Measurements from ENCODE around the gene TTLL1. TPM values are rescaled to one million over a fixed set of nuclear protein-coding genes. Genes with fewer than 3 reads are reported as not detected.

TTLL1 gene
- total and polyA plus RNA-seq, 2 donors from 2014 or later: 8.4 to 11.5 TPM

- peaks cover 0 to 30% (median 13%) of the 10 kb centered on the region in 3 donors for H3K4me1 ChIP-seq (ENCODE audit: control insufficient read depth in 2 of 3, insufficient read depth in 2 of 3, low read depth in 1 of 3, low read length in 3 of 3)
- no peaks in the 10 kb centered on the region for H3K9me3 ChIP-seq (ENCODE audit: control insufficient read depth in 2 of 3, insufficient read depth in 1 of 3, low read length in 3 of 3)
- intact Hi-C loops (cut with DNase I): no loop called here
- H3K27me3 ChIP-seq (ENCODE audit: control insufficient read depth, insufficient read depth, low read length): no peaks in the 10 kb centered on the region
- no peak for DNase-seq
- H3K36me3 ChIP-seq (ENCODE audit: control insufficient read depth in 2 of 3, insufficient read depth in 3 of 3, low read length in 3 of 3): no peaks in the 10 kb centered on the region
- no peak for FAIRE-seq
- TF ChIP-seq, protein P1, sequence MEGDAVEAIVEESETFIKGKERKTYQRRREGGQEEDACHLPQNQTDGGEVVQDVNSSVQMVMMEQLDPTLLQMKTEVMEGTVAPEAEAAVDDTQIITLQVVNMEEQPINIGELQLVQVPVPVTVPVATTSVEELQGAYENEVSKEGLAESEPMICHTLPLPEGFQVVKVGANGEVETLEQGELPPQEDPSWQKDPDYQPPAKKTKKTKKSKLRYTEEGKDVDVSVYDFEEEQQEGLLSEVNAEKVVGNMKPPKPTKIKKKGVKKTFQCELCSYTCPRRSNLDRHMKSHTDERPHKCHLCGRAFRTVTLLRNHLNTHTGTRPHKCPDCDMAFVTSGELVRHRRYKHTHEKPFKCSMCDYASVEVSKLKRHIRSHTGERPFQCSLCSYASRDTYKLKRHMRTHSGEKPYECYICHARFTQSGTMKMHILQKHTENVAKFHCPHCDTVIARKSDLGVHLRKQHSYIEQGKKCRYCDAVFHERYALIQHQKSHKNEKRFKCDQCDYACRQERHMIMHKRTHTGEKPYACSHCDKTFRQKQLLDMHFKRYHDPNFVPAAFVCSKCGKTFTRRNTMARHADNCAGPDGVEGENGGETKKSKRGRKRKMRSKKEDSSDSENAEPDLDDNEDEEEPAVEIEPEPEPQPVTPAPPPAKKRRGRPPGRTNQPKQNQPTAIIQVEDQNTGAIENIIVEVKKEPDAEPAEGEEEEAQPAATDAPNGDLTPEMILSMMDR (IDR thresholded peaks at IDR 0.05; ENCODE audit: borderline replicate concordance, extremely low read depth, insufficient read depth): no peak
- no peak overlapping the region for H3K4me3 ChIP-seq (ENCODE audit: low read length in 3 of 3)
- no peak overlapping the region for H3K27ac ChIP-seq (ENCODE audit: low read depth in 2 of 2, low read length in 2 of 2)
- H3K9ac ChIP-seq (ENCODE audit: low read length in 3 of 3): no peak overlapping the region
Observed at GRCh38 chr22:43002202-43002586, 87.0 kb downstream of the TTLL1 start.

DNA sequence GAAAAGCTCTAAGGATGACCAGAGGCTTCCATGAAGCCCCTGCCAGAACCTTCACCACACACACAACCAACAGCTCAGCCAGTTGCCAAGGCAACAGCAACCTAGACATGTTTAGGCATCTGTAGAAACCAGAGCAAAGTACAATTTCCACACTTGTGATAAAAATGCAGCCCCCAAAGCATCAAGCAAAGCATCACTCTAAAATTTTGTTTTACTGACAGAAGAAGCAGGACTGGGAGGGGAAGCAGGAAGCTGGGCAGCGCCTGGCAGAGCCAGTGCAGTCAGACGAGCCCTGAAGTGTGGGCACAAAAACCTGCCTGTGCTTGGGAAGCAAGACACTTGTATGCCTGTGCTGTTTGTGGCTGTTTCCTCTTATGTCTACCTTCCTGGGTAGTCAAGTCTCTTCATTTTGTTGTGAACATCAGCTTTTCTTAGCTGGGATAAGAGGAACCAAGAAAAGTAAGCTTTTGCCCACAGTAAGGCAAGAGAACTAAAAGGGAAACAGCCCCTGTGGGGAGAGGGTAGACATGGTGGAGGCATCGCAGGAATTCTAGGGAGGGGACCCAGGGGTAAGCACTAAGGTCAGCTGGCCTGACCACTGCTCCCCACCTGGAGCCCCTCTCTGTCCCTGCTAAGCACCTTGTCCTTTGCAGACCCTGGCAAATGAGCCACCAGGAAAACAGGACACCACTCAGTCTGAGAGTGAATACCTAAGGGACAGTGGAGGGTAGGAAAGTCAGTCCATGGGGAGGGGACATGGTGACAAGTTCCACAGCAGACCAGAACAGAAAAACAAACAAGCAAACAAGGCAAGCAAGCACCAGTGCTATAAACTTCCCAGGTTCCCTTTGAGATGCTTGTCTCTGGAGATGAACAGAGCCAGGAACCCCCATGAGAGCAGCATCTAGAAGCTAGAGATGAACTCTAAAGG lies 87.7 kb downstream of the TTLL1 start:
- FAIRE-seq: no peak
- Histone ChIP-seq H3K27ac (ENCODE audit: low read depth in 2 of 2, low read length in 2 of 2) (no peak overlapping the region), H3K9ac (ENCODE audit: low read length in 3 of 3) (no peak overlapping the region), H3K36me3 (ENCODE audit: control insufficient read depth in 2 of 3, insufficient read depth in 3 of 3, low read length in 3 of 3) (no peaks in the 10 kb centered on the region), H3K9me3 (ENCODE audit: control insufficient read depth in 2 of 3, insufficient read depth in 1 of 3, low read length in 3 of 3) (no peaks in the 10 kb centered on the region), H3K4me3 (ENCODE audit: low read length in 3 of 3) (no peak overlapping the region), H3K4me1 (ENCODE audit: control insufficient read depth in 2 of 3, insufficient read depth in 2 of 3, low read depth in 1 of 3, low read length in 3 of 3) (peaks cover 0 to 33% (median 9%) of the 10 kb centered on the region in 3 donors), H3K27me3 (ENCODE audit: control insufficient read depth, insufficient read depth, low read length) (no peaks in the 10 kb centered on the region)
- intact Hi-C loops (cut with DNase I): no loop called here
- no peak for DNase-seq
- TF ChIP-seq, protein P1 (IDR thresholded peaks at IDR 0.05; ENCODE audit: borderline replicate concordance, extremely low read depth, insufficient read depth): no peak

DNA sequence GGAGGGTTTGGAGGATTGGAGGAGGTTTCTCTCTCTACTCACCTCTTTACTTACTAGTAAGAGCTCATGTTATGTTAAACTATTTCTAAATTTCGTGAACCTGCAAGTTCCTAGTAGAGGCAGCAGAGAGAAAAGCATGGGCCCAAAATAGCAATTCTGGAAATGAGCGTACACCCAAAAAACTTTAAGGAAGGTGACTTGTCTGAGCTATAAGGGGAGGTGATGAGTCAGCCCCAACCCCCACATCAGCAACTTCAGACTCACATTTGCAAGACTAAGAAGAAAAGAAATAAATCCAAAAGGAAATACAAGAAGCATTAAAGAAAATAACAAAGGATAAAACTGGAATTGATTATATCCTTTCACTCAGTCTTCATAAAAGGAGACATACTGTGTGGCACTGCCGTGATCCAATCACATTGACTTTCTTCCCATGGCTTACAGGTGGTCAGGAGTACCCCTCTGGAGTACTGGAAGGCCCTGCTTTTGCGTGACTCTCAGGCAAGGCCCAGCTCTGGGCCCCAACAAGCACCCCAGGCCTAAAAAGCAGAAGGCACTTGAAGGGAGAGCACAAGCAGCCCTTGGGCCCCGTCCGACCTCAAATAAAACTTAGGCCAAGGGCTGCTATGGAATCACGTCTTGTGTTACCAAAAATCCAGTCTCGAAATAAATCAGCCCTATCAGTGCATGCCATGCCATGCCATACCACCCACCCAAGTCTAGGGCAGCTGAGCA lies 88.6 kb downstream of the TTLL1 start:
- Histone ChIP-seq H3K36me3 (ENCODE audit: control insufficient read depth in 2 of 3, insufficient read depth in 3 of 3, low read length in 3 of 3) (no peaks in the 10 kb centered on the region), H3K27ac (ENCODE audit: low read depth in 2 of 2, low read length in 2 of 2) (no peak overlapping the region), H3K9ac (ENCODE audit: low read length in 3 of 3) (no peak overlapping the region), H3K4me3 (ENCODE audit: low read length in 3 of 3) (no peak overlapping the region), H3K4me1 (ENCODE audit: control insufficient read depth in 2 of 3, insufficient read depth in 2 of 3, low read depth in 1 of 3, low read length in 3 of 3) (peaks cover 0 to 34% (median 10%) of the 10 kb centered on the region in 3 donors), H3K9me3 (ENCODE audit: control insufficient read depth in 2 of 3, insufficient read depth in 1 of 3, low read length in 3 of 3) (no peaks in the 10 kb centered on the region), H3K27me3 (ENCODE audit: control insufficient read depth, insufficient read depth, low read length) (no peaks in the 10 kb centered on the region)
- intact Hi-C loops (cut with DNase I): no loop called here
- TF ChIP-seq, protein P1 (IDR thresholded peaks at IDR 0.05; ENCODE audit: borderline replicate concordance, extremely low read depth, insufficient read depth): no peak
- no peak for DNase-seq
- FAIRE-seq: no peak
